Measurements from ENCODE around the gene DCXR.

The DCXR gene

DNA sequence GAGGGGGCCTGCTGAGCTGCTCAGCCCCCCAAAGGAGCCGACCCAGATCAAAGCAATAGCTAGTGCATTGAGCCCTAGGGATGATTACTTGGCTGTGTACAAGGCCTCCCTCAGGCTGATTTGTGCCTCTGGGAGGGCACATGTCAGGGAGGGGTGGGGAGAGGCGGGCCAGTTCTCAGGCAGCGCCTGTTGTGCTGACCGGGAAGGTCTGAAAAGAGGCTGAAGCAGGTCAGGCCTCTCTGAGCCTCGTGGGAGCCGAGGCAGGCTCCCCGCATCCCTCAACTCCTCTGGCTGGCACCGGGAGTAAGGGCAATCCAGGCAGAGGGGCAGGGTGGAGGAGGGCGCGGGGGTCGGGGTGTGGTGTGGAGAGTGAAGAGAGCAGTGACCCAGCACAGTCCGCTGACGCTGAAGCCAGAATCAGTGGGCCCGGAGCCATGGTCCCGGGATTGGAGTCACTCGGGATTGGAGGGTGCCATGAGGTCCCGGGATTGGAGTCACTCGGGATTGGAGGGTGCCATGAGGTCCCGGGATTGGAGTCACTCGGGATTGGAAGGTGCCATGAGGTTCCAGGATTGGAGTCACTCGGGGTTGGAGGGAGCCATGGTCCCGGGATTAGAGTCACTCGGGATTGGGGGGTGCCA is 3.0 kb downstream of the DCXR start:
- Mint-ChIP-seq H3K27ac (no peak overlapping the region), H3K36me3 (ENCODE audit: insufficient read depth) (peaks cover 15% of the 10 kb centered on the region), H3K27me3 (no peaks in the 10 kb centered on the region), H3K4me3 (peak overlapping the region in 1 of 2 donors; percentile 2), H3K9me3 (no peaks in the 10 kb centered on the region), H3K4me1 (ENCODE audit: low read depth in 2 of 2) (peaks cover 24 to 28% of the 10 kb centered on the region in 2 donors)
- no peak for ATAC-seq (replicated peaks)
- no peak for DNase-seq

DNA sequence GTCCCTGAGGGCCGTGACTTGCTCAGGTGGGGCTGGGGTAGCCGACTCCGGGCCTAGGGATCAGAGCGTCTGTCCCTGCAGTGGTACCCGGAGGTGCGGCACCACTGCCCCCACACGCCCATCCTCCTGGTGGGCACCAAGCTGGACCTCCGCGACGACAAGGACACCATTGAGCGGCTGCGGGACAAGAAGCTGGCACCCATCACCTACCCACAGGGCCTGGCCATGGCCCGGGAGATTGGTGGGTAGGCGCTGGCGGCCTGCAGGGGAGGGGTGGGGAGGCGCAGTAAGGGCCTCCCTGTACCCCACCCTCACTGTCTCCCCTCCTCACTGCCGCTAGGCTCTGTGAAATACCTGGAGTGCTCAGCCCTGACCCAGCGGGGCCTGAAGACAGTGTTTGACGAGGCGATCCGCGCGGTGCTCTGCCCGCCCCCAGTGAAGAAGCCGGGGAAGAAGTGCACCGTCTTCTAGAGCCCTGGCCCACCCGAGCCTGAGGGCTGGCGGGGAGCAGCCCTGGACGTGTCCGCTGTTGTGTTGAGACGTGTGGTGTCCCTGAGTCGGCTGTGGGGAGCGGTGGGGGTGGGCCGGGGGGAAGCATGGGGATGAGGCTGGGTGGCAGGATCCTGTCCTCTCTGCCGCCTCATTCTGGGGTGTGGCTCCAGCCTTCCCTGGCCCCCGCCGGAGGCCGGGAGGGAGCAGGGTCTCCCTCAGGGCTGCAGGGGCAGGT is 4.0 kb downstream of the DCXR start:
- DNase-seq: no peak
- no peak overlapping the region for H3K27ac Mint-ChIP-seq
- H3K27me3 Mint-ChIP-seq: no peaks in the 10 kb centered on the region
- H3K4me3 Mint-ChIP-seq: no peak overlapping the region
- no peaks in the 10 kb centered on the region for H3K9me3 Mint-ChIP-seq
- ATAC-seq (replicated peaks): no peak
- peaks cover 23 to 25% of the 10 kb centered on the region in 2 donors for H3K4me1 Mint-ChIP-seq (ENCODE audit: low read depth in 2 of 2)
- peaks cover 15% of the 10 kb centered on the region for H3K36me3 Mint-ChIP-seq (ENCODE audit: insufficient read depth)

DNA sequence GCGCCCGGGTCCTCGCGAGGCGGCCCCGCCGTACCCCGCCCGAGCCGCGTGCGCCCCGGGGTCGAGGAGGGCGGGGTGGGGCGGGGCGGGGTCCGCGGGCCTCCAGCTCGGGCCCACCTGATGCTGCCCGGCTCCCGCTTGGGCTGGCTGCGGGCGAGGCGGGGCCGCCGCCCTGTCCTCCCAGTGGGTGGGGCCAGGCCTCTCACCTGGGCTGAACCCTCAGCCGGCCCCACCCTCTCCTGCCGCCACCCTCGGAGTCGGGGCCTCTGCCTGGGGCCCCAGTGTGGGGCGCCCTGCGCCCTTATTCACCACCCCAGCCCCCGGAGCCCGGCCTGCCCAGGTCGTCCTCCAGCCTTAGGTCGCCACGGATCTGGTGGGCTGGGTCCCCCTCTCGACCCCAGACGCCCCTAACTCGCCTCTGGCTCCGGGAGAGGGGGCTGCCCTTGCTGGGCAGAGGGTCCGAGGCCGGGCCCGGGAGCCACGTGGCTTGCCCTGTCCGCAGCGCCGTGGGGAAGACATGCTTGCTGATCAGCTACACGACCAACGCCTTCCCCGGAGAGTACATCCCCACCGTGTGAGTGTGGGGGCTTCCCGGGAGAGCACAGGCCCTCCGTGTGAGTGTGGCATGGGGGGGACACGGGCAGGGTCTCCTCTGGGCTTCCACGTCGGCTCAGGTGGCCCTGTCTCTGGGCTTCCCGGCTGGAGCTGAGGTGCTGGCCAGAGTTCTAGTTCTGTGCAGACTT is 5.4 kb downstream of the DCXR start:
- Mint-ChIP-seq H3K9me3 (no peaks in the 10 kb centered on the region), H3K27me3 (no peaks in the 10 kb centered on the region), H3K36me3 (ENCODE audit: insufficient read depth) (peaks cover 8% of the 10 kb centered on the region), H3K27ac (no peak overlapping the region), H3K4me1 (ENCODE audit: low read depth in 2 of 2) (peaks cover 18 to 19% of the 10 kb centered on the region in 2 donors), H3K4me3 (peak overlapping the region; percentile 57 to 59)
- DNase-seq (no peak), ATAC-seq (replicated peaks) (no peak)

DNA sequence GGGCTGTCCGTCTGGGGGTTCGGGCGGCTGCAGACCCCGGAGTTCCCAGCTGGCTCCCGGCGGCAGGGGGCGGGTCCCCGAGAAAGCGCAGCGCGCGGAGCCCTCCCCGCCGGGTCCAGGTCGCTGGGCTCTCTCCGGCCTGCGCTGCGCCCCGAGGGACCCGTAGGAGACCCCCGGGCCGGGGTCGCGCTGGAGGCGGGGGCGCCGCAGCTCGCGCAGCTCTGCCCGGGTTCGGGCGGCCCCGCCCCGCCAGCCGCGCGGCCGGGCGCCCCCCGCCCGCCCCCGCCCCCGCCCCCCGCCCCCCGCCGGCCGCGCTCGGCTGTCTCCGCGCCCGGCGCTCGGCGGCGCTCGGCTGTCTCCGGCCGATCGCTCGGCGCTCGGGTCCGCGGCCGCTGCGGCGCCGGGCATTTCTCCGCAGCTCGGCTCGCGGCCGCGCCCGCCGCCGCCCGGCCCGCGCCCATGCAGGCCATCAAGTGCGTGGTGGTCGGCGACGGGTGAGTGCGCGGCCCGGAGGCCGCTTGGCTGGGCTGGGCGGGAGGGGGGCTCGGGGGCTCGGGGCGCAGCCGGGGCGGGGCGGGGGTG is 6.1 kb downstream of the DCXR start, which contains the start of gene RAC3:
Gene RAC3 (plus strand): TSS at position 376 of the 582 bp plus-strand sequence. CDS start 84 bp downstream, at position 460.
- Mint-ChIP-seq H3K36me3 (ENCODE audit: insufficient read depth) (peaks cover 4% of the 10 kb centered on the region), H3K27ac (no peak within 1 kb of the TSS), H3K27me3 (no peaks in the 10 kb centered on the region), H3K4me1 (ENCODE audit: low read depth in 2 of 2) (peaks cover 18 to 19% of the 10 kb centered on the region in 2 donors), H3K9me3 (no peaks in the 10 kb centered on the region), H3K4me3 (peak within 1 kb of the TSS; percentile 84 to 85)
- ATAC-seq (replicated peaks): no peak
- no peak for DNase-seq

DNA sequence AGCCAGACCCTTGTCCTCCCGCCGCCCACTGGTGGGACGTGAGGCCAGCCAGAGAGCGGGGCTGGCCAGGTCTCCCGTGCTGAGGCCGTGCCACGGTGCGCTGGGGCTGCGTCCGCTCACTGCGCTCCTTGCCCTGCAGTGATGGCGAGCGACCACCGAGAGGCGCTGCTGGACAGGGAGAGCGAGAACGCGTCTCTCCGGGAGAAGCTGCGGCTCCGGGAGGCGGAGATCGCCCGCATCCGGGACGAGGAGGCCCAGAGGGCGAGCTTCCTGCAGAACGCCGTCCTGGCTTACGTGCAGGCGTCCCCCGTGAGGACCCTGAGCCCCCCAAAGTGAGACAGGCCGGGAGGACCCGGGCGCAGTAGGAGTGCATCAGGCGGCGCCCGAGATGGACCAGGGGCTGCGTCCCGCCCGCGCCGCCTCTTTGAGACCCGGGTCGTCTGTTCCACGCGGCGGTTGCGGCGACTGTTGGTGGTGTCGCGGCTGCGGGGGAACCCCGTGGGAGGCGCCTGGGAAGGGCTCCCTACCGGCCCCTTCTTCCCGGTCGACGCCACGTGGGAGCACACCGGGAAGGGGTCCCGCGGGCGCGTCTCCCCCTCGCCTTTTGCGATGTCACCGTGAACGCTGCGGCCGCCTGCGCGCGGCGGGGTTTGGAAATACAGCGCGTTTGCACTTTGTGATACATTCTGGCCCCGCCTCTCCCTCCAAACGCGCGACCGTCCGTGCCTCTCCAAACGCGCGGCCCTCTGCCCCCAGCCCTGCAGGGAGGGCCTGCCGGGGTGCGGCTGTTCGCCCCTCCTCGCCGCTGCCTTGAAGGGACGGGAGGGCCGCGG is 6.8 kb downstream of the DCXR start:
- no peaks in the 10 kb centered on the region for H3K27me3 Mint-ChIP-seq
- peak overlapping the region; percentile 84 to 85 for H3K4me3 Mint-ChIP-seq
- peaks cover 14% of the 10 kb centered on the region in 2 donors for H3K4me1 Mint-ChIP-seq (ENCODE audit: low read depth in 2 of 2)
- peak; percentile 79 to 86 (median 80) for DNase-seq
- no peak overlapping the region for H3K27ac Mint-ChIP-seq
- ATAC-seq (replicated peaks): peak; percentile 86
- H3K36me3 Mint-ChIP-seq (ENCODE audit: insufficient read depth): peaks cover 3% of the 10 kb centered on the region
- no peaks in the 10 kb centered on the region for H3K9me3 Mint-ChIP-seq

DNA sequence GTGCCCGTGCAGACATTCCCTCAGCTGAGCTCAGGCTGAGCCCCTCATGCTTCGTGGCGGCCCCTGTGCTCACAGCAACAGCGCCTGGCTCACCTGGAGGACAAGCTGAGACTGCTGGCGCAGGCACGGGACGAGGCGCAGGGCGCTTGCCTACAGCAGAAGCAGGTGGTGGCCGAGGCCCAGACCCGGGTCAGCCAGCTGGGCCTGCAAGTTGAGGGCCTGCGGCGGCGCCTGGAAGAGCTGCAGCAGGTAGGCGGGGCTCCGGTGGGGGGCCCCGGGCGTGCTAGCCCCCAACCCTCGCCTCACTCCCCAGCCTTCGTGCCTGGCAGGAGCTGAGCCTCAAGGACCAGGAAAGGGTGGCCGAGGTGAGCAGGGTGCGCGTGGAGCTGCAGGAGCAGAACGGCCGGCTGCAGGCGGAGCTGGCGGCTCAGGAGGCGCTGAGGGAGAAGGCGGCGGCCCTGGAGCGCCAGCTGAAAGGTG is 7.5 kb downstream of the DCXR start:
- no peak for DNase-seq
- Mint-ChIP-seq H3K9me3 (no peaks in the 10 kb centered on the region), H3K4me3 (peak overlapping the region; percentile 84 to 85), H3K27ac (no peak overlapping the region), H3K36me3 (ENCODE audit: insufficient read depth) (peaks cover 6% of the 10 kb centered on the region), H3K27me3 (no peaks in the 10 kb centered on the region), H3K4me1 (ENCODE audit: low read depth in 2 of 2) (peaks cover 10% of the 10 kb centered on the region in 2 donors)
- no peak for ATAC-seq (replicated peaks)

DNA sequence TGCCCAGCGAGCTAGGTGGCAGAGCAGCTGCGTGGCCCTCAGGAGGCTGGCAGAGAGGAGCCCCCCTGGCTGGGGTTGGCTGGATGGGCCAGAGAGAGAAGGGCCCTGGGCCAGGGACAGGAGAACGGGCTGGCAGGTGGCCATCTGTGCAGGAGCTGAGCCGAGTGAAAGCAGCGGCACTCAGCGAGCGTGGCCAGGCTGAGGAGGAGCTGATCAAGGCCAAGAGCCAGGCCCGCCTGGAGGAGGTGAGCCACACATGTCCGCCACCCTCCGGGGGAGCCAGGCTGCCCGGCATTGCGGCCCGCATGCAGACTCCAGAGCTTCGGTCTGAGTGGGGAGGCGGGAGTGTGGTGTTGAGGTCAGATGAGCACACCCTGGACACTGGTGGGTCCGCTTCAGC is 8.1 kb downstream of the DCXR start:
- Mint-ChIP-seq H3K27ac (no peak overlapping the region), H3K4me3 (peak overlapping the region; percentile 73 to 77), H3K36me3 (ENCODE audit: insufficient read depth) (peaks cover 6% of the 10 kb centered on the region), H3K9me3 (no peaks in the 10 kb centered on the region), H3K27me3 (no peaks in the 10 kb centered on the region), H3K4me1 (ENCODE audit: low read depth in 2 of 2) (peaks cover 10% of the 10 kb centered on the region in 2 donors)
- DNase-seq: no peak
- ATAC-seq (replicated peaks): no peak

DNA sequence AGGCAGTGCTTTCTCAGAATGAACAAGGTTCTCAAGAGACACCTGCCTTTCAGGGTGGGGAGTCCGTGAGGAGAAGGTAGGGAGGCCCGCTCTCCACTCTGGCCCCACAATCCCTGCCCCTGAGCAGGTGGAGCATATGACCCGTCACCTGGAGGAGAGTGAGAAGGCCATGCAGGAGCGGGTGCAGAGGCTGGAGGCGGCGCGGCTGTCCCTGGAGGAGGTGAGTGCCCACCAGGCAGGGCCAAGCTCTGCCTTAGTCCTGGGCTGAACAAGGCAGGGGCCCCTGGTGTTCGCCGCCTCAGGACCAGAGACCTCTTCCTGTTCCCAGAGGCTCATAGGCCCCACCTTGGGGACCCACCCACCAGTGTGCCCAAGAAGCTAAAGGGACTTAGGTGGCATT is 8.5 kb downstream of the DCXR start:
- no peak for DNase-seq
- H3K36me3 Mint-ChIP-seq (ENCODE audit: insufficient read depth): peaks cover 6% of the 10 kb centered on the region
- H3K27me3 Mint-ChIP-seq: no peaks in the 10 kb centered on the region
- H3K9me3 Mint-ChIP-seq: no peaks in the 10 kb centered on the region
- peak overlapping the region; percentile 73 to 77 for H3K4me3 Mint-ChIP-seq
- ATAC-seq (replicated peaks): no peak
- H3K4me1 Mint-ChIP-seq (ENCODE audit: low read depth in 2 of 2): peaks cover 10 to 13% of the 10 kb centered on the region in 2 donors
- H3K27ac Mint-ChIP-seq: no peak overlapping the region

DNA sequence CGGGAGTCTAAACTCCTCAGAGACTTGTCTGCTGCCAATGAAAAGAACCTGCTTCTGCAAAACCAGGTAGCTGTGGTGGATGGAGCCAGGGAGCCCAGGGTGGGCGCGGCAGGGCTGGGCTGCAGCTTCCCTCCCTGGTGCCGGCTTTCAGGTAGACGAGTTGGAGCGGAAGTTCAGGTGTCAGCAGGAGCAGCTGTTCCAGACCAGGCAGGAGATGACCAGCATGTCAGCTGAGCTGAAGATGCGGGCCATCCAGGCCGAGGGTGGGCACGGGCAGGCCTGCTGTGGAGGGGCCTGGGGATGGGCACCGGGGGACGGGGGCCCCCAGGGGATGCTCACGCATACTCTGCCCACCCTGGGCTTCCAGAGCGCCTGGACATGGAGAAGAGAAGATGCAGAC is 9.3 kb downstream of the DCXR start:
- ATAC-seq (replicated peaks) (no peak), DNase-seq (no peak)
- H3K4me1 Mint-ChIP-seq (ENCODE audit: low read depth in 2 of 2): peaks cover 10 to 17% of the 10 kb centered on the region in 2 donors
- no peaks in the 10 kb centered on the region for H3K9me3 Mint-ChIP-seq
- no peak overlapping the region for H3K27ac Mint-ChIP-seq
- H3K27me3 Mint-ChIP-seq: no peaks in the 10 kb centered on the region
- H3K36me3 Mint-ChIP-seq (ENCODE audit: insufficient read depth): peaks cover 6% of the 10 kb centered on the region
- no peak overlapping the region for H3K4me3 Mint-ChIP-seq

DNA sequence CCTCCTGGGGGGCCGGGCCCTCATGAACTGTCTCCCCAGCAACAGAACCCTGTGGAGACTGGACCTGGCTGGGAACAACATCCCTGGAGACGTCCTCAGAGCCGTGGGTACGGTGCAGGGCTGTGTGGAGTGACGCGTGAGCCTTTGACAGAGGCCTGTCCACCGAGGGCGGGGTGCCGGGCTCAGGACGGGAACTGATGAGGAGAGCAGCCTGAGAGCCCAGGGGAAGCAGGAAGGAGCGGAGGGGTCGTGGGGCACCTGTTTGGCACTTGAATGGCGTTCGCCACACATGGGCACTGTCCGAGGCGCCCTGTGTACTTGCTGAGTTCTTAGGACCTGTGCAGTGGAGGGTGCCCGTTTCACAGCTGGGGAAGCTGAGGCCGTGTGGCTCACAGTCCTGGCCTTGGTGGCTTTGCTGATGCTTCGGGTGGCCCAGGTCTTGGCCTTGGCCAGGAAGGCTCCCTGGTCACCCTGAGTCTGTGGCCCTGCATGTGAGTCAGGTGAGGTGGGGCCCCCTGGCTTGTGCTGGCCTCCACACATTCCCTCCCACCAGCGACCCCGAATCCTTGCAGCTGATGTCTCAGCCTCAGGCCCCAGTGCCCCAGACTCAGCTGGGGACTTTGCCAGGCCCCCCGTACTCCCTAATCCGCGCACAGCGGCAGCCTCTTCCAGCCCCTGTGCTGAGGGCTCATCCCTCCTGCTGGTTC is 11.9 kb downstream of the DCXR start:
- Mint-ChIP-seq H3K27ac (no peak overlapping the region), H3K4me3 (no peak overlapping the region), H3K9me3 (no peaks in the 10 kb centered on the region), H3K27me3 (no peaks in the 10 kb centered on the region), H3K4me1 (ENCODE audit: low read depth in 2 of 2) (peaks cover 19 to 27% of the 10 kb centered on the region in 2 donors), H3K36me3 (ENCODE audit: insufficient read depth) (peaks cover 13% of the 10 kb centered on the region)
- ATAC-seq (replicated peaks): no peak
- DNase-seq: no peak

DNA sequence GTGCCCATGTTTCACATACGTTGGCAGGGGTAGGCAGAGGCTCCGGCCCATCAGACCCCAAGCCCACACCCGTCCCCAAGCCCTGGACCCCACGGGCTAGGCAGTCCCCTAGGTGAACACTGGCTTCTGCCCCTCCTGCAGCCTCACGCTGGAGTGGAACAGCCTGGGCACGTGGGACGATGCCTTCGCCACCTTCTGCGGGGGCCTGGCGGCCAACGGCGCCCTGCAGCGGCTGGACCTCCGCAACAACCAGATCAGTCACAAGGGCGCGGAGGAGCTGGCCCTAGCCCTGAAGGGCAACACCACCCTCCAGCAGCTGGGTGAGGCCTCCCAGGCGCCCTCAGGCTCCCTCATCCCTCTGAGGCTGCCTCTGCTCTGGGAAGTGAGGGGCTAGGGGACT is 12.6 kb downstream of the DCXR start:
- Mint-ChIP-seq H3K9me3 (no peaks in the 10 kb centered on the region), H3K4me1 (ENCODE audit: low read depth in 2 of 2) (peaks cover 17 to 30% of the 10 kb centered on the region in 2 donors), H3K27me3 (no peaks in the 10 kb centered on the region), H3K27ac (no peak overlapping the region), H3K36me3 (ENCODE audit: insufficient read depth) (peaks cover 11% of the 10 kb centered on the region), H3K4me3 (no peak overlapping the region)
- no peak for ATAC-seq (replicated peaks)
- DNase-seq: no peak

Measured in effector memory CD8-positive, alpha-beta T cell (primary cell).